ENCODE measurements around the gene CHMP2B. TPM values are rescaled to one million over a fixed set of nuclear protein-coding genes. Genes with fewer than 3 reads are reported as not detected.

Gene CHMP2B
- total RNA-seq, 1 donor from 2014 or later: 35.8 TPM

- Histone ChIP-seq H3K4me1 (no peaks in the 10 kb centered on the region), H3K27ac (replicated peaks) (no peak overlapping the region), H3K4me3 (no peak overlapping the region), H3K36me3 (no peaks in the 10 kb centered on the region), H3K27me3 (ENCODE audit: low read depth) (no peaks in the 10 kb centered on the region), H3K9me3 (replicated peaks) (no peaks in the 10 kb centered on the region)
- intact Hi-C loops (cut with micrococcal nuclease): no loop called here
- no peak for DNase-seq
- no peak for TF ChIP-seq CTCF (IDR thresholded peaks at IDR 0.05; ENCODE audit: borderline replicate concordance)
These were observed 19.6 kb upstream of the CHMP2B start for GRCh38 chr3:87207460-87207859.

DNA sequence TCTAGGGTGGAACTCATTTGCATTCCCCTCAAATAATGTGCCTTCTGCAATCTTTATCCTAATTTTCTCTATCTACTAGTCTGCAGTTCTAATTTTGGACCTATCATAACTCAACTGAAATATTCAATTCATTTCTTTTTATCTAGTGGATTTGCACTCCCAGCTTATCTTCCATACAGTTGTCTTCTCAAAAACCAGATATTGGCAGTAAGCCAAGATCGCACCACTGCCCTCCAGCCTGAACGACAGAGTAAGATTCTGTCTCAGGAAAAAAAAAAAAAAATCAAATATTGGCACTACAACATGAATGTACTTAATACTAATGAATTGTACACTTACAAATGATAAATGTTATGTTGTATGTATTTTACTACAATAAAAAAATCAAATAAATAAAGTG is 18.0 kb upstream of the CHMP2B start:
- TF ChIP-seq CTCF (IDR thresholded peaks at IDR 0.05; ENCODE audit: borderline replicate concordance): no peak
- no peak overlapping the region for H3K4me3 ChIP-seq
- H3K4me1 ChIP-seq: no peaks in the 10 kb centered on the region
- H3K36me3 ChIP-seq: no peaks in the 10 kb centered on the region
- H3K9me3 ChIP-seq (replicated peaks): no peaks in the 10 kb centered on the region
- no peak for DNase-seq
- H3K27ac ChIP-seq (replicated peaks): no peak overlapping the region
- no peaks in the 10 kb centered on the region for H3K27me3 ChIP-seq (ENCODE audit: low read depth)
- intact Hi-C loops (cut with micrococcal nuclease): no loop called here

GRCh38 chr3:87218560-87218959 is 8.5 kb upstream of the CHMP2B start:
- intact Hi-C loops (cut with micrococcal nuclease): no loop called here
- H3K4me1 ChIP-seq: no peaks in the 10 kb centered on the region

DNA sequence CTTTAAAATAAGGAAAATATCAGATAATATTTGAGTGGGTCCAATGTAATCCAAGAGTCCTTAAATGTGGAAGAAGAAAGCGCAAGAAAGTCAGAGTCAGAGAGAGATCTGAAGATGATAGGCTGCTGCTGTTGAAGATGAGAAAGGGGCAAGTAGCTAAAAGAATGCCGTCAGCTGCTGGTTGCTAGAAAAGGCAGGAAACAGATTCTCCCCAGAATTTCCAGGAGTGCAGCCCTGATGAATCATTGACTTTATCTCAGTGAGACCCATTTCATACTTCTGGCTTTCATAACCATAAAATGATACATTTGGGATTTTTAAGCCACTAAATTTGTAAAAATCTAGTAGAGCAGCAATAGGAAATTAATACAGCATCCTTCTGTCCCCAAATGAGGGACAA is 7.5 kb upstream of the CHMP2B start:
- Histone ChIP-seq H3K36me3 (no peaks in the 10 kb centered on the region), H3K27me3 (ENCODE audit: low read depth) (peaks cover 34% of the 10 kb centered on the region), H3K4me1 (no peaks in the 10 kb centered on the region), H3K9me3 (replicated peaks) (no peaks in the 10 kb centered on the region), H3K27ac (replicated peaks) (no peak overlapping the region), H3K4me3 (no peak overlapping the region)
- DNase-seq: no peak
- no peak for TF ChIP-seq CTCF (IDR thresholded peaks at IDR 0.05; ENCODE audit: borderline replicate concordance)
- intact Hi-C loops (cut with micrococcal nuclease): no loop called here

More at GRCh38 chr3:87218560-87218959, 8.5 kb upstream of the CHMP2B start:
- no peaks in the 10 kb centered on the region for H3K36me3 ChIP-seq
- no peak for TF ChIP-seq CTCF (IDR thresholded peaks at IDR 0.05; ENCODE audit: borderline replicate concordance)
- H3K9me3 ChIP-seq (replicated peaks): no peaks in the 10 kb centered on the region
- H3K27me3 ChIP-seq (ENCODE audit: low read depth): peaks cover 34% of the 10 kb centered on the region
- no peak for DNase-seq
- no peak overlapping the region for H3K4me3 ChIP-seq
- H3K27ac ChIP-seq (replicated peaks): no peak overlapping the region

DNA sequence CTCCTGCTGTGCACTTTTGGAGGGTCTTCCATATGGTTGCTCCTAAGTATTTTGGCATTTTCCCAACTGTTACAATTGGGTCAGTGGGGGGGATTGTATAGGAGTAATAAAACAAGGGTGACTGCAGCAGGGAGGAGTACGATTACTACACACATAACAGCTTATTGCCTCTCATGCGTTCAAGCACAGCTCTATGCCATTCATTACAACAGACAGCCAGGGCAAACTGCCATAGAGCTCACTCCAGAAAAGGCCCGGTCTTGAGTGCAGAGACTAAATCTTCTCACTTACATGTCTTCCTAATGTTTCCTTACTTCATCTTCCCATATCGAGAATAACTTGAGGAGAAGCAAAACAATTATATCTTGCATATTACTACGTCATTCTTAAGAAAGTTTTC is 1.4 kb upstream of the CHMP2B start:
- DNase-seq: no peak

More for the DNA sequence above, 1.4 kb upstream of the CHMP2B start:
- no peak for TF ChIP-seq CTCF (IDR thresholded peaks at IDR 0.05; ENCODE audit: borderline replicate concordance)
- intact Hi-C loops (cut with micrococcal nuclease): no loop called here
- Histone ChIP-seq H3K4me1 (peaks cover 41% of the 10 kb centered on the region), H3K27me3 (ENCODE audit: low read depth) (no peaks in the 10 kb centered on the region), H3K4me3 (peak overlapping the region; percentile 98), H3K27ac (replicated peaks) (no peak overlapping the region), H3K36me3 (no peaks in the 10 kb centered on the region), H3K9me3 (replicated peaks) (no peaks in the 10 kb centered on the region)

Data from left ventricle myocardium inferior (tissue), 1 donor.